Activated T-cell treated with anti-CD3 and anti-CD28 coated beads, Interleukin-2, amount 50 U/mL, for 72 hours (primary cell): ENCODE results near the gene RTN4RL1. TPM values are rescaled to one million over a fixed set of nuclear protein-coding genes. Genes with fewer than 3 reads are reported as not detected.

Experiments used
- ATAC-seq, 2 donors: fragments of 150-1000 bp; cut with Tn5 transposase; replicated peaks in 1 of 2; 2 replicates each; pipeline ENCODE4 v1.10.0; 2021; ENCODE audit warnings: moderate library complexity in 2 of 2, mild to moderate bottlenecking in 1 of 2
- DNase-seq, 2 donors: peaks; one replicate each; pipeline ENCODE4 v3.0.0; 2021 to 2022; ENCODE audit warnings: mixed read lengths in 1 of 2
- H3K27ac Mint-ChIP-seq: one replicate; pipeline ENCODE4 v1.8.0; 2022; ENCODE audit warnings: mild to moderate bottlenecking, moderate library complexity, mixed read lengths
- H3K27me3 Mint-ChIP-seq: one replicate; pipeline ENCODE4 v1.8.0; 2022; ENCODE audit warnings: low read depth, mixed read lengths
- H3K36me3 Mint-ChIP-seq, 2 donors: one replicate each; pipeline ENCODE4 v1.8.0; 2022; ENCODE audit warnings: mixed read lengths in 2 of 2, mild to moderate bottlenecking in 1 of 2; ENCODE audit not compliant: insufficient read depth in 2 of 2
- H3K4me1 Mint-ChIP-seq: one replicate; pipeline ENCODE4 v1.8.0; 2022; ENCODE audit warnings: low read depth, mixed read lengths
- H3K4me3 Mint-ChIP-seq, 2 donors: one replicate each; pipeline ENCODE4 v1.8.0; 2022; ENCODE audit warnings: mild to moderate bottlenecking in 2 of 2, mixed read lengths in 2 of 2, moderate library complexity in 2 of 2
- H3K9me3 Mint-ChIP-seq, 2 donors: one replicate each; pipeline ENCODE4 v1.8.0; 2022; ENCODE audit warnings: mixed read lengths in 2 of 2
- total RNA-seq, 2 donors: library from RNA; stranded (reverse); gene quantifications; one replicate each; pipeline ENCODE4 v1.2.3, GENCODE V29; 2022

Gene RTN4RL1
- total RNA-seq, 2 donors from 2014 or later, result 0.14 to 0.21 TPM

DNA sequence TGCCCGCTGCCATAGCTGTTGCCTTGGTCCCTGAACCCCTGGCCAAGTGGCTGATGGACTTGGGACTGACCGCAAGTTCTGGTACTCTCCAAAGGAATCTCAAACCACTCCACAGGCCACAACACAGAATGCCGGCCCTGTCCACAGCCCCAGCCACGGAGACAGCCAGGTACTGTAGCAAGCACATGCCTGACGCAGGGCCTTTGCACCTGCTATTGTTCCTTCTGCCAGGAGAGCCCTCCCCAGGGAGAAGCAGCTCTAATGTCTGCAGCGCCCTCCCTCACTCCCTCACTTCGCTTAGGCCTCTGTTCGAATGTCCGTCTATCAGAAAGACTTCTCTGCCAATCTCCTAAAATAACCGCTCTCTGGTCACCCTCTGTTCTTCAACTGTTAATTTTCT lies 15.4 kb downstream of the RTN4RL1 start:
- no peaks in the 10 kb centered on the region for H3K27me3 Mint-ChIP-seq
- no peak for DNase-seq
- no peak overlapping the region for H3K27ac Mint-ChIP-seq
- peaks cover 0 to 4% of the 10 kb centered on the region in 2 donors for H3K36me3 Mint-ChIP-seq
- H3K9me3 Mint-ChIP-seq, result no peaks in the 10 kb centered on the region
- H3K4me3 Mint-ChIP-seq, result no peak overlapping the region
- ATAC-seq, result no peak
- H3K4me1 Mint-ChIP-seq, result no peaks in the 10 kb centered on the region

DNA sequence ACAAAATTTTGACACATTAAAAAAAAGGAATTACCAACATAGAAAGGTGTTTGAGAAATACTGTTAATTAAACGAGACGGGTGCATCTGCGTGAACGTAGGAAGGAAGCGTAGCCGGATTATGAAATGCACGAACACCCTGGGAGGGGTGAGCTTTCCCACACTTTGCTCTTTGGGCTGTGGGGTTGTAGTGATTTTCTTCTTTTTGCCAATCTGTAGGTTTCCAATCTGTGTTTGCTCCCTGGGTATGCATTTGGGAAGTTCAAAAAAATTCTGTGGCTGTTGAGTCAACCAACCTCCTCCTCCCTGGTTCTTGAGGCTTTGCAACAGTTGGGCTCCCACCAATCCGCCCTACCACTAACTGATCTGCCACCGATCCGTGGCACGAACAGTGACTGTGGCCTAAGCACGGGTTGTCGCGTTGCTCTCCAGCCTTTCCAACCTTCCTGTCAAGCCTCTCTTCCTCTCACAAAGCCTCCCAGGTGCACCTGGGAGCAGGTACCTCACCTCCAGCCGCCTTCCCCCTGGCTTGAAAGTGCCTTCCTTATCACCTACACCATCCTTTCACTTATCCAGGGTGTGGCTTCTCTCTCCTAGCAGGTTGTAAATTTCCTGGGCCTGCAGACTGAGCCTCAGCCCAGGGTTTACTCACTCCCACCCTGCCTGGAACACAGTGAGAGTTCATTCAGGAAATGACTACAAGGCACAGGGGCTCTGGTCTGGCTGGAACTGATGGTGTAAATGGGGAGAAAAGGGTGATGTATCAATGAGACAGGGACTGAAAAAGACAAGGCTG lies 16.6 kb downstream of the RTN4RL1 start:
- no peaks in the 10 kb centered on the region for H3K4me1 Mint-ChIP-seq
- no peak overlapping the region for H3K4me3 Mint-ChIP-seq
- DNase-seq (no peak), ATAC-seq (no peak)
- H3K27me3 Mint-ChIP-seq, result no peaks in the 10 kb centered on the region
- H3K36me3 Mint-ChIP-seq, result no peaks in the 10 kb centered on the region
- H3K9me3 Mint-ChIP-seq, result no peaks in the 10 kb centered on the region
- no peak overlapping the region for H3K27ac Mint-ChIP-seq

DNA sequence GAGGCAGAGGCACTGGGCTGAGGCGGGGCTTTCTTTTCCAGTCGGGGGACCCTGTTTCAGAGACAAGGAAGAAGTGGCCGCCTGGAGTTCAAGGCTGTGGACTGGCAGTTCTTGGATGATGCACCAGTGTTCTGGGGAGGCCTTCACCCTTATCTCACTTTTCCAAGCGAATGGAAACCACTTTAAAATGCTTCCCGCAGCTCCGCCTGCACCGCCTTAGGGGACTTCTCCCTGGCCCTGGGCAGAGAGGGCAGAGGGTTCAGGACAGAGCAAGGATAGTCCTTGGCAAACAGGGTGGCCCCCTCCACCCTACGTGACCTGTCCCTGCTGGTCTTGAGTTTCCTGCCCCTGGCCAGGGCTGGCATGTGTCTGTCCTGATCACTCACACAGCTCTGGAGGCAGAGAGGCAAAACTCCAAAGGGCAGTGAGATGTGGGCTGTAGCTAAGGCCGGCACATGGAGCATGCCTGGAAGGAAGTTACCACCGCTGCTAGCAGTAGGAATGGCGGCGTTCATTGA lies 20.6 kb downstream of the RTN4RL1 start:
- no peak overlapping the region for H3K4me3 Mint-ChIP-seq
- ATAC-seq (no peak), DNase-seq (no peak)
- no peaks in the 10 kb centered on the region for H3K4me1 Mint-ChIP-seq
- H3K27ac Mint-ChIP-seq, result no peak overlapping the region
- H3K36me3 Mint-ChIP-seq, result no peaks in the 10 kb centered on the region
- H3K27me3 Mint-ChIP-seq, result peaks cover 6% of the 10 kb centered on the region
- no peaks in the 10 kb centered on the region for H3K9me3 Mint-ChIP-seq

DNA sequence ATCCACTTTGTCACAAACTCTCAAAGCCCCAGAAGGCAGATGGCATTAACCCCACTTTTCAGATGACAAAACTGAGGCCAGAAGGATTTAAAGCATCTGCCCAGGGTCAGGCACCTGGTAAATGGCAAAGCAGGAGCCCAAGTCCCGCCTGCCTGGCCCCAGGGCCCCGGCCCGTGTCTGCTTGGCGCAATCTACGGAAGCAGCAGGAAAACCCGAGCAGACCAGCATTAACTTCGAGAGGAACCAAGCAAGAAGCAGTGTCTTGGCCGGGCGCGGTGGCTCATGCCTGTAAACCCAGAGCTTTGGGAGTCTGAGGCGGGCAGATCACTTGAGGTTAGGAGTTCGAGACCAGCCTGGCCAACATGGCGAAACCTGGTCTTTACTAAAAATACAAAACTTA lies 21.6 kb downstream of the RTN4RL1 start:
- H3K27ac Mint-ChIP-seq, result no peak overlapping the region

DNA sequence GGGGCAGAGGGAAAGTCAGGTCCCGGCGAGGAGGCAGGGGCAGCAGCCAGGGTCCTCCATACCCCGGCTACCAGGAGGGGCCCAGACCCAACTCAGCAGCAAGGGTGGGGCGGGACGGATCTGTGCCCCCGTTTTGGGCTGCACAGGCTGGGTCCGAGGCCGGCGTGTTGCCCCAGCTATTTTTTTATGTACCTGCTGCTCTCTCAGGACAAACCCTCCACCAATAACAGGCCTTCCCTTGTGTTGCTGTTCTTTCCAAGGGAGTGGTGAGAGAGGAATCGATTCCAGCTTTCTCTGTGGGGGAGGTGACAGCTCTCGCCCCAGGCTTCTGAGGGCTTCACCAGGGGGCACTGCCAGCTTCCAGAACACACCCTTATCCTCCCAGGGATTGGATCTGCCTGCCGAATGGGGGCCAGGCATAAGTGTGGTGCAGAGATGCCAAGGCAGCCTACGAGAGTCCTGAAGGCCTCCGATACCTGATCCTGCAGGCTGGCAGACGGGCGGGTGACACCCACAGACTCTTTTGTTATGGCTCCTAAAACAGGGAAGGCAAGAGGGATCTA lies 22.3 kb downstream of the RTN4RL1 start:
- ATAC-seq (no peak), DNase-seq (no peak)
- Mint-ChIP-seq H3K36me3 (no peaks in the 10 kb centered on the region), H3K9me3 (no peaks in the 10 kb centered on the region), H3K27me3 (peaks cover 14% of the 10 kb centered on the region), H3K27ac (no peak overlapping the region), H3K4me3 (no peak overlapping the region), H3K4me1 (no peaks in the 10 kb centered on the region)

More for the DNA sequence above, 21.6 kb downstream of the RTN4RL1 start:
- Mint-ChIP-seq H3K9me3 (no peaks in the 10 kb centered on the region), H3K4me3 (no peak overlapping the region), H3K36me3 (no peaks in the 10 kb centered on the region), H3K4me1 (no peaks in the 10 kb centered on the region), H3K27me3 (peaks cover 14% of the 10 kb centered on the region)
- no peak for ATAC-seq
- DNase-seq, result no peak

- Mint-ChIP-seq H3K27me3 (peaks cover 30% of the 10 kb centered on the region), H3K4me3 (peak overlapping the region in 1 of 2 donors; percentile 66), H3K9me3 (no peaks in the 10 kb centered on the region), H3K27ac (no peak overlapping the region), H3K4me1 (no peaks in the 10 kb centered on the region), H3K36me3 (no peaks in the 10 kb centered on the region)
- no peak for DNase-seq
- ATAC-seq, result no peak
Measured at GRCh38 chr17:1999557-2000251, 25.4 kb downstream of the RTN4RL1 start.

DNA sequence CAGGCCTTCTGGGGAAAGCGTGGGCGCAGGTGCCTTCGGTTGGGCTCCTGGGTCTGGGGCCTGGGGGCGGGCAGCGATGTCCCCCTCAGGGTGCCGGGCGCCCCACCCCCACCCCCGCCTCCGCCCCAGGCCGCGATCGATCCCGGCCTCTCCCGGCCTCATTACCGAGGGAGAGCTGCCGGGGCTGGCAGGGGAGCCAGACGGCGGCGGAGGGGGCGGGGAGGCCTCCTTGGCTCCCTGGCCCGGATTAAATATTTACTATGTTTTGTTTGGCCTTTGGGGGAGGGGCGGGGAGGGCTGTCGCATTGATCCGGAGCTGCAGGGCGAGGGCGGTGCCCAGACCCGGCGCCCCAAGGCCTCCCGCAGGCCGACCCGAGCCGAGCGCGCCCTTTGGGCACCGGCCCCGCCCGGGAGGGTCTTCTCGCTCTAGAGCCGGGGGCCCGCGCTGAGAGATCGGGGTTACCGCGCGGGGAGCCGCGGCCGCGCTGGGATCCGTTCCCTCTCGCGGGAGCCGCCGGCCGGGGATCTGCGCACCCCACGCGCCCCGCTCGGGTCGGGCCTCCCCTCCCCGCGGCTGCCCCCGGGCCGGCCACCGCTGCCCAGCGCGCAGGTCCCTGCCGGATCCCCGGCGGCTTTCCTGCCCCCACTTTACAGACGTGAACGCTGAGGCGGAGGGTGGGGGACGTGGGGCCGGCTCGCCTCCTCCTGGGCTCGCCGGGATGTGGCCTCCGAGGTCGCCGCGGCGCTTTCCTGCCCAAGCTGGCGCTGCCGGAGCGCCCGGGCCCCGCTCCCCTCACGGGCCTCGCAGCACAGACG lies 27.0 kb downstream of the RTN4RL1 start:
- no peaks in the 10 kb centered on the region for H3K9me3 Mint-ChIP-seq
- no peaks in the 10 kb centered on the region for H3K4me1 Mint-ChIP-seq
- no peak overlapping the region for H3K27ac Mint-ChIP-seq
- no peak for ATAC-seq
- H3K27me3 Mint-ChIP-seq, result peaks cover 30% of the 10 kb centered on the region
- no peak overlapping the region for H3K4me3 Mint-ChIP-seq
- no peaks in the 10 kb centered on the region for H3K36me3 Mint-ChIP-seq
- DNase-seq, result no peak

- H3K27me3 Mint-ChIP-seq, result peaks cover 30% of the 10 kb centered on the region
- ATAC-seq (no peak), DNase-seq (no peak)
- H3K4me1 Mint-ChIP-seq, result no peaks in the 10 kb centered on the region
- no peak overlapping the region for H3K27ac Mint-ChIP-seq
- H3K9me3 Mint-ChIP-seq, result no peaks in the 10 kb centered on the region
- H3K4me3 Mint-ChIP-seq, result no peak overlapping the region
- H3K36me3 Mint-ChIP-seq, result no peaks in the 10 kb centered on the region
Measured at GRCh38 chr17:1997289-1997926, 27.7 kb downstream of the RTN4RL1 start.

DNA sequence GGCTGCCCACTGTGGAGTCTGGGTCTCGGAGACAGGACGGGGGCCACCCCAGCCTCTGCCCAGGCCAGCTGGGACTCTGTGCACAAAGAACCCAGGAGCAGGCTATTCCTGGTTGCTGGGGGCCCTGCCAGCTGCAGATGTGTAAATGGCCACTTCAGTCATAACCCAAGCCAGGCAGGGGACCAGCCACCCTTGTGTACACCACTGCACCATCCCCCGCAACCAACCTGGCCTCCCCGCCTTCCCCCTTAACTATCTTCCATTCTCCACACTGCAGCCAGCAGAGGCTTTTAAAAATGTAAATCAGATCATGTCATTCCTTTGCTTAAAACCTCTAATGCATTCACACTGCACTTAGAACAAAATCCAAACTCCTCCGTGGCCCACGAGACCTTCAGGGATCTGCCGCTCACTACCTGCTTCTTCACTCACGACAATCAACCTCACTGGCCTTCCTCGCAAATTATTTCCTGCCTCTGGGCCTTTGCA lies 28.3 kb downstream of the RTN4RL1 start:
- no peak for DNase-seq
- H3K27ac Mint-ChIP-seq, result no peak overlapping the region
- no peaks in the 10 kb centered on the region for H3K36me3 Mint-ChIP-seq
- no peaks in the 10 kb centered on the region for H3K4me1 Mint-ChIP-seq
- peaks cover 30% of the 10 kb centered on the region for H3K27me3 Mint-ChIP-seq
- no peak for ATAC-seq
- H3K4me3 Mint-ChIP-seq, result no peak overlapping the region
- H3K9me3 Mint-ChIP-seq, result no peaks in the 10 kb centered on the region

DNA sequence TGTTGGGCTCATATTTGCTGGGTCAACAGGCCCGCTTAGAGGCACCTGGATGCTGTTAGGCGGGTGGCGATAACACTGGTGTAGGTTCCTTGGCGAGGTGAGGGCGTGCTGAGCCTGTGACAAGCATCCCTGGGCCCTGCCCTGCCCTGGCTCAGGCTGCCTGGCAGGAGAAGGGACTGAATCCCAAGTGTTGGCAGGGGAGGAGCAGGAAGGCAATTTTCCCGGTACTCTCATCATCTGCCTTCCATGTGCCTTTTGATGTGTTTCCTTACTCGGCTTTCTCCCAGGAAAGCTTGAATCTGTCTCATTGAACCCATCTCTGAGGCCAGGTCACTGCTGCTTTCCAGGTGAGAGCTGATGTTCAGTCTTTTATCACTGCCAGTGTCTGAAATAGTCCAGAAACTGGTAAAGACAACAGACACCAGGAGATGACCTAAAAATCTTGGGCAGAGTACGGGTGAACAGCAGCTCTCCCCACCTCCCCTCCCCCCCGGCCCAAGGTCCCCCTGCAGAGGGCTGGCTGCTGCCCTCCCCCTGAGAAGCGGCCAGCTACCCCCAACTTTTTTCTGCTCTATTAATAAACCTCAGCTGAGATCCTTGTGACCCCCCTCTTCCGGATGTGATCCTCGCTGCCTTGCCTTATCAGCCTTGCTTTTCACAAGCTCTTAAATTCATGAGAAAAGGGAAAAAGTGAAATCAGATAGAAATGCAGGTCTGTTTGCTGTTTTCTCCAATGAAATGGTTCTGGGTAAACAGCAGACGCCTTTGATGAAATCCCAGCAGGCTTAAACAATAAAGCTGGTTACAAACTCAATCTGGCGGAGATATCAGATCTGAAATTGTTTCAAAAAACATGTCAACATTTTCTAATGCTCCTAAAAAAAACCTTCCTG lies 29.0 kb downstream of the RTN4RL1 start:
- H3K9me3 Mint-ChIP-seq, result no peaks in the 10 kb centered on the region
- H3K4me3 Mint-ChIP-seq, result no peak overlapping the region
- DNase-seq (no peak), ATAC-seq (no peak)
- H3K4me1 Mint-ChIP-seq, result no peaks in the 10 kb centered on the region
- H3K27me3 Mint-ChIP-seq, result peaks cover 30% of the 10 kb centered on the region
- no peaks in the 10 kb centered on the region for H3K36me3 Mint-ChIP-seq
- H3K27ac Mint-ChIP-seq, result no peak overlapping the region

GRCh38 chr17:1995321-1995892 lies 29.7 kb downstream of the RTN4RL1 start:
- Mint-ChIP-seq H3K9me3 (no peaks in the 10 kb centered on the region), H3K36me3 (no peaks in the 10 kb centered on the region), H3K4me1 (no peaks in the 10 kb centered on the region), H3K27ac (no peak overlapping the region), H3K27me3 (peaks cover 30% of the 10 kb centered on the region), H3K4me3 (no peak overlapping the region)
- DNase-seq (no peak), ATAC-seq (no peak)
